Upper lobe of left lung (tissue), 4 donors: Measurements from ENCODE around the gene UBL5.

ENCODE experiments used
- CTCF ChIP-seq, 6 experiments: fragments of 450-650 bp in 4 of 6; fragments of 200-600 bp in 2 of 6; sonication (generic) in 2 of 6; IDR thresholded peaks; one replicate each; pipeline ENCODE4 v1.5.1; 2016 to 2019; ENCODE audit warnings: antibody characterized with exemption in 6 of 6
- EP300 ChIP-seq, 4 donors: sonication (generic); formaldehyde crosslinking; IDR thresholded peaks; one replicate each; pipeline ENCODE4 v1.5.1; 2017; ENCODE audit warnings: antibody characterized with exemption in 4 of 4, control low read depth in 2 of 4
- POLR2A ChIP-seq, 4 donors: fragments of 450-650 bp; IDR thresholded peaks; one replicate each; pipeline ENCODE4 v1.5.1; 2016 to 2017; ENCODE audit warnings: antibody characterized with exemption in 4 of 4, mild to moderate bottlenecking in 2 of 4
- POLR2AphosphoS5 ChIP-seq, 2 donors: sonication (generic); formaldehyde crosslinking; IDR thresholded peaks; one replicate each; pipeline ENCODE4 v1.5.1; 2017; ENCODE audit warnings: antibody characterized with exemption in 2 of 2

GRCh38 chr19:9834307-9834725 is 6.6 kb downstream of the UBL5 start:
- no peak for TF ChIP-seq CTCF (IDR thresholded peaks at IDR 0.05)
- TF ChIP-seq POLR2A (IDR thresholded peaks at IDR 0.05), result no peak
- no peak for TF ChIP-seq POLR2AphosphoS5 (IDR thresholded peaks at IDR 0.05)
- TF ChIP-seq EP300 (IDR thresholded peaks at IDR 0.05), result no peak
